ENCODE data around the gene TNFSF18. TPM values are rescaled to one million over a fixed set of nuclear protein-coding genes. Genes with fewer than 3 reads are reported as not detected.

The TNFSF18 gene
- total and polyA plus RNA-seq, 2 experiments from 2014 or later = 0.11 to 0.22 TPM

GRCh38 chr1:173014160-173014559, 36.6 kb downstream of the TNFSF18 start:
- no peak for DNase-seq
- in situ Hi-C loops (cut with MboI) = no loop called here
- Histone ChIP-seq H3K9me3 (ENCODE audit: low read depth) (no peaks in the 10 kb centered on the region), H3K9me2 (ENCODE audit: insufficient read depth) (peaks cover 4% of the 10 kb centered on the region; the same call in 1 of the 2 replicates), H3K4me3 (no peak overlapping the region), H2AFZ (no peak overlapping the region), H4K20me1 (ENCODE audit: insufficient read depth) (no peaks in the 10 kb centered on the region), H3K9ac (no peak overlapping the region), H3K4me2 (ENCODE audit: unreplicated experiment) (no peak overlapping the region), H3K79me2 (ENCODE audit: insufficient read depth) (no peaks in the 10 kb centered on the region), H3K27me3 (replicated peaks; ENCODE audit: insufficient read depth) (no peaks in the 10 kb centered on the region), H3K36me3 (ENCODE audit: low read depth) (no peaks in the 10 kb centered on the region), H3K27ac (no peak overlapping the region), H3F3A (ENCODE audit: insufficient read depth) (no peaks in the 10 kb centered on the region), H3K4me1 (ENCODE audit: insufficient read depth) (no peaks in the 10 kb centered on the region)
- TF ChIP-seq EZH2phosphoT487 (IDR thresholded peaks at IDR 0.05; ENCODE audit: insufficient read depth, low read depth) (no peak), EZH2 (IDR thresholded peaks at IDR 0.05; ENCODE audit: insufficient read depth, poor library complexity, severe bottlenecking) (no peak)
- WGBS, 2 experiments (ENCODE audit: low coverage in 1 of 2, low lambda C conversion rate in 2 of 2, missing lambda C conversion rate in 2 of 2) = 97 to 100% methylated on average over 1 of the region's 1 CpG

- Histone ChIP-seq H3K4me3 (no peak overlapping the region), H3F3A (ENCODE audit: insufficient read depth) (no peaks in the 10 kb centered on the region), H3K9me2 (ENCODE audit: insufficient read depth) (peaks cover 4% of the 10 kb centered on the region; the same call in 1 of the 2 replicates), H2AFZ (no peak overlapping the region), H3K27ac (no peak overlapping the region), H3K9ac (no peak overlapping the region), H3K36me3 (ENCODE audit: low read depth) (no peaks in the 10 kb centered on the region), H4K20me1 (ENCODE audit: insufficient read depth) (no peaks in the 10 kb centered on the region), H3K4me2 (ENCODE audit: unreplicated experiment) (no peak overlapping the region), H3K79me2 (ENCODE audit: insufficient read depth) (no peaks in the 10 kb centered on the region), H3K27me3 (replicated peaks; ENCODE audit: insufficient read depth) (no peaks in the 10 kb centered on the region), H3K9me3 (ENCODE audit: low read depth) (no peaks in the 10 kb centered on the region), H3K4me1 (ENCODE audit: insufficient read depth) (no peaks in the 10 kb centered on the region)
- 55 to 72% methylated on average over 1 of the region's 1 CpG for WGBS, 2 experiments (ENCODE audit: low coverage in 1 of 2, low lambda C conversion rate in 2 of 2, missing lambda C conversion rate in 2 of 2)
- no peak for DNase-seq
- in situ Hi-C loops (cut with MboI) = no loop called here
- TF ChIP-seq EZH2 (IDR thresholded peaks at IDR 0.05; ENCODE audit: insufficient read depth, poor library complexity, severe bottlenecking) (no peak), EZH2phosphoT487 (IDR thresholded peaks at IDR 0.05; ENCODE audit: insufficient read depth, low read depth) (no peak)
Observed at GRCh38 chr1:173012126-173012525, 38.6 kb downstream of the TNFSF18 start.

- no peak overlapping the region for H3K4me2 ChIP-seq (ENCODE audit: unreplicated experiment)
- no peaks in the 10 kb centered on the region for H3K36me3 ChIP-seq (ENCODE audit: low read depth)
- H3K9ac ChIP-seq = no peak overlapping the region
- no peak for DNase-seq
- H3K27ac ChIP-seq = no peak overlapping the region
- TF ChIP-seq EZH2 (IDR thresholded peaks at IDR 0.05; ENCODE audit: insufficient read depth, poor library complexity, severe bottlenecking) (no peak), EZH2phosphoT487 (IDR thresholded peaks at IDR 0.05; ENCODE audit: insufficient read depth, low read depth) (no peak)
- H3K9me2 ChIP-seq (ENCODE audit: insufficient read depth) = peaks cover 4% of the 10 kb centered on the region; the same call in 1 of the 2 replicates
- no peaks in the 10 kb centered on the region for H3K4me1 ChIP-seq (ENCODE audit: insufficient read depth)
- H2AFZ ChIP-seq = no peak overlapping the region
- H3K27me3 ChIP-seq (replicated peaks; ENCODE audit: insufficient read depth) = no peaks in the 10 kb centered on the region
- no peaks in the 10 kb centered on the region for H3F3A ChIP-seq (ENCODE audit: insufficient read depth)
- H3K9me3 ChIP-seq (ENCODE audit: low read depth) = no peaks in the 10 kb centered on the region
- H3K79me2 ChIP-seq (ENCODE audit: insufficient read depth) = no peaks in the 10 kb centered on the region
- no peak overlapping the region for H3K4me3 ChIP-seq
- 26 to 38% methylated on average over 1 of the region's 1 CpG for WGBS, 2 experiments (ENCODE audit: low coverage in 1 of 2, low lambda C conversion rate in 2 of 2, missing lambda C conversion rate in 2 of 2)
- no peaks in the 10 kb centered on the region for H4K20me1 ChIP-seq (ENCODE audit: insufficient read depth)
- in situ Hi-C loops (cut with MboI) = no loop called here
Observed at GRCh38 chr1:173009597-173009996, 41.1 kb downstream of the TNFSF18 start.

- Histone ChIP-seq H3K9ac (no peak overlapping the region), H3F3A (ENCODE audit: insufficient read depth) (0 out of 2 replicates have a peak, but pooled peaks cover 3% of the 10 kb centered on the region), H3K4me2 (ENCODE audit: unreplicated experiment) (no peak overlapping the region), H3K27ac (no peak overlapping the region), H4K20me1 (ENCODE audit: insufficient read depth) (no peaks in the 10 kb centered on the region), H3K9me3 (ENCODE audit: low read depth) (no peaks in the 10 kb centered on the region), H3K79me2 (ENCODE audit: insufficient read depth) (no peaks in the 10 kb centered on the region), H3K36me3 (ENCODE audit: low read depth) (no peaks in the 10 kb centered on the region), H3K4me1 (ENCODE audit: insufficient read depth) (peaks cover 13% of the 10 kb centered on the region), H3K27me3 (replicated peaks; ENCODE audit: insufficient read depth) (no peaks in the 10 kb centered on the region), H2AFZ (no peak overlapping the region), H3K4me3 (no peak overlapping the region), H3K9me2 (ENCODE audit: insufficient read depth) (no peaks in the 10 kb centered on the region)
- in situ Hi-C loops (cut with MboI) = no loop called here
- whole genome bisulfite sequencing, 2 experiments (ENCODE audit: low coverage in 1 of 2, low lambda C conversion rate in 2 of 2, missing lambda C conversion rate in 2 of 2) = 52 to 57% methylated on average over 2 of the region's 2 CpGs
- DNase-seq = peak; percentile 20
- TF ChIP-seq EZH2 (IDR thresholded peaks at IDR 0.05; ENCODE audit: insufficient read depth, poor library complexity, severe bottlenecking) (no peak), EZH2phosphoT487 (IDR thresholded peaks at IDR 0.05; ENCODE audit: insufficient read depth, low read depth) (no peak)
Observed at GRCh38 chr1:173005196-173005864, 45.4 kb downstream of the TNFSF18 start.

All from GM23248 (cell line).